Suprapubic skin (tissue), 4 donors: ENCODE data around the gene MED13L. TPM values are rescaled to one million over a fixed set of nuclear protein-coding genes. Genes with fewer than 3 reads are reported as not detected.

ENCODE experiments used
- DNase-seq, 2 donors: peaks; one replicate each; pipeline ENCODE4 v3.0.0-alpha.2; 2019; ENCODE audit warnings: low spot score in 2 of 2
- H3K27ac ChIP-seq: fragments of 200-600 bp; sonication (generic); one replicate; pipeline ENCODE4 v1.5.1; 2019
- H3K27me3 ChIP-seq: fragments of 200-600 bp; sonication (generic); one replicate; pipeline ENCODE4 v1.5.1; 2019
- H3K36me3 ChIP-seq: fragments of 200-600 bp; sonication (generic); one replicate; pipeline ENCODE4 v1.5.1; 2019
- H3K4me1 ChIP-seq: fragments of 200-600 bp; sonication (generic); one replicate; pipeline ENCODE4 v1.5.1; 2019
- H3K4me3 ChIP-seq: fragments of 200-600 bp; sonication (generic); one replicate; pipeline ENCODE4 v1.5.1; 2019; ENCODE audit warnings: mild to moderate bottlenecking
- H3K9me3 ChIP-seq: fragments of 200-600 bp; sonication (generic); one replicate; pipeline ENCODE4 v1.5.1; 2019
- CTCF ChIP-seq, 2 donors: fragments of 200-600 bp in 1 of 2; fragments of 450-650 bp in 1 of 2; sonication (generic) in 1 of 2; IDR thresholded peaks; one replicate each; pipeline ENCODE4 v1.5.1; 2016 to 2019; ENCODE audit warnings: antibody characterized with exemption in 2 of 2, mild to moderate bottlenecking in 1 of 2, moderate library complexity in 1 of 2
- EP300 ChIP-seq: sonication (generic); formaldehyde crosslinking; IDR thresholded peaks from one replicate; pipeline ENCODE4 v1.6.1; 2017; ENCODE audit warnings: antibody characterized with exemption
- POLR2A ChIP-seq, 2 donors: fragments of 450-650 bp; IDR thresholded peaks; one replicate each; pipeline ENCODE4 v1.6.1; 2017; ENCODE audit warnings: antibody characterized with exemption in 2 of 2, mild to moderate bottlenecking in 2 of 2, moderate library complexity in 2 of 2
- POLR2AphosphoS5 ChIP-seq, 3 donors: sonication (generic); formaldehyde crosslinking; IDR thresholded peaks; one replicate each; pipeline ENCODE4 v1.6.1; 2017; ENCODE audit warnings: antibody characterized with exemption in 3 of 3
- WGBS: methylation state at CpG from one replicate; pipeline ENCODE4 v1.1.5; 2018; 5-methylcytosine and 5-hydroxymethylcytosine counted together
- total RNA-seq, 4 donors: library from RNA; depleted of rRNA; stranded (reverse); fragments of >200 nt; gene quantifications; one replicate each; pipeline ENCODE4 v1.1.0, GENCODE V29; 2016

Gene MED13L
- total RNA-seq, 4 donors from 2014 or later: 173 to 418 (median 228) TPM

- Histone ChIP-seq H3K27me3 (peaks cover 5% of the 10 kb centered on the region), H3K4me3 (no peak overlapping the region), H3K4me1 (peaks cover 5% of the 10 kb centered on the region), H3K36me3 (no peaks in the 10 kb centered on the region), H3K9me3 (no peaks in the 10 kb centered on the region), H3K27ac (no peak overlapping the region)
- DNase-seq: no peak
- WGBS: 100% methylated on average over 1 of the region's 1 CpG
- TF ChIP-seq CTCF (IDR thresholded peaks at IDR 0.05) (no peak), EP300 (no peak), POLR2AphosphoS5 (IDR thresholded peaks at IDR 0.05) (no peak), POLR2A (IDR thresholded peaks at IDR 0.05) (no peak)
These were observed 365.1 kb downstream of the MED13L start for GRCh38 chr12:115912440-115912839.

GRCh38 chr12:115911360-115911759 lies 366.1 kb downstream of the MED13L start:
- no peak for DNase-seq
- Histone ChIP-seq H3K4me3 (no peak overlapping the region), H3K36me3 (no peaks in the 10 kb centered on the region), H3K27ac (no peak overlapping the region), H3K27me3 (no peaks in the 10 kb centered on the region), H3K4me1 (no peaks in the 10 kb centered on the region), H3K9me3 (no peaks in the 10 kb centered on the region)
- WGBS: 79% methylated on average over 1 of the region's 1 CpG
- TF ChIP-seq EP300 (no peak), POLR2AphosphoS5 (IDR thresholded peaks at IDR 0.05) (no peak)

- H3K4me1 ChIP-seq: no peaks in the 10 kb centered on the region
- no peaks in the 10 kb centered on the region for H3K9me3 ChIP-seq
- no peak for DNase-seq
- H3K4me3 ChIP-seq: no peak overlapping the region
- no peaks in the 10 kb centered on the region for H3K36me3 ChIP-seq
- TF ChIP-seq EP300: no peak
- no peak for TF ChIP-seq CTCF (IDR thresholded peaks at IDR 0.05)
- no peak for TF ChIP-seq POLR2A (IDR thresholded peaks at IDR 0.05)
- no peak for TF ChIP-seq POLR2AphosphoS5 (IDR thresholded peaks at IDR 0.05)
- 86% methylated on average over 5 of the region's 5 CpGs for WGBS
- no peak overlapping the region for H3K27ac ChIP-seq
- H3K27me3 ChIP-seq: no peaks in the 10 kb centered on the region
These were observed 367.4 kb downstream of the MED13L start for GRCh38 chr12:115910057-115910456.
